Measurements from ENCODE around the gene FNDC11. TPM values are rescaled to one million over a fixed set of nuclear protein-coding genes. Genes with fewer than 3 reads are reported as not detected.

Gene FNDC11
- total RNA-seq, 6 experiments from 2014 or later = not detected

GRCh38 chr20:63539441-63540370, 14.3 kb upstream of the FNDC11 start:
- no peak overlapping the region for H3K4me3 Mint-ChIP-seq
- H3K27ac Mint-ChIP-seq = no peak overlapping the region; the same call in 1 of the 2 replicates
- H3K9me3 Mint-ChIP-seq = no peaks in the 10 kb centered on the region

DNA sequence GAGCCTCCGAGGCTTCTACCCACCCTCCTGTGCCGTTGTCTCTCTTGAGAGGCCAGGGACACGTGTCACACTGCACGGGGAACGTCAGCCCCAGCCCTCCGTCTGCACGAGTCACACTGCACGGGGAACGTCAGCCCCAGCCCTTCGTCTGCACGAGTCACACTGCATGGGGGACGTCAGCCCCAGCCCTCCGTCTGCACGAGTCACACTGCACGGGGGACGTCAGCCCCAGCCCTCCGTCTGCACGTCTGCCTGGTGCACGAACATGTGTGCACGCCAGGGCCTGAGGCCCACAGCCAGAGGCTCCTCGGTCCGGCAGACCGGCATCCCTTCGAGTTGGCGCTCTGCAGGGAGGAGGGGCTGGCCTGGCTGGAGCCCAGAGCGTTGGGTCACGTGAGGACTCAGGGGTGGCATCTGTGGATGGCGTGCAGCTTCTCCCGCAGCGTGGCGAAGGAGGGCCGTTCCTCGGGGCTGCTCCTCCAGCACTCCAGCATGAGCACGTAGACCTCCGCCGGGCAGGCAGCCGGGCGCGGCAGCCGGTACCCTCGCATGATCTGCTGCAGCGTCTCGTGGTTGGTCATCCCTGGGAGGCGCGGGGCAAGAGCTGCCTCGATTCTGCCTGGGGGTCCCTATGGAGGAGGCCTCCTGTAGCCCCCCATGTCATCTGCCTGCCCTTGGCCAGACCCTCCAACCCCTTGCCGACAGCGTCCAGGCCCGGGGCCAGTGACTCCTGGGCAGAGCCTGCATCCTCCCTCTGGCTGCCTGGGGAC, 13.4 kb upstream of the FNDC11 start:
- Mint-ChIP-seq H3K27ac (no peak overlapping the region; the same call in 1 of the 2 replicates), H3K4me3 (no peak overlapping the region), H3K36me3 (ENCODE audit: low read depth) (no peaks in the 10 kb centered on the region), H3K9me3 (no peaks in the 10 kb centered on the region), H3K4me1 (ENCODE audit: low read depth) (peaks cover 10% of the 10 kb centered on the region), H3K27me3 (ENCODE audit: insufficient read depth) (peaks cover 4% of the 10 kb centered on the region)
- TF ChIP-seq CTCF (IDR thresholded peaks at IDR 0.05) = no peak
- no peak for DNase-seq

More at GRCh38 chr20:63539441-63540370, 14.3 kb upstream of the FNDC11 start:
- H3K4me1 Mint-ChIP-seq (ENCODE audit: low read depth) = peaks cover 5% of the 10 kb centered on the region; the same call in 1 of the 2 replicates
- peaks cover 2% of the 10 kb centered on the region; the same call in 1 of the 2 replicates for H3K27me3 Mint-ChIP-seq (ENCODE audit: insufficient read depth)
- no peak for DNase-seq
- H3K36me3 Mint-ChIP-seq (ENCODE audit: low read depth) = no peaks in the 10 kb centered on the region
- TF ChIP-seq CTCF (IDR thresholded peaks at IDR 0.05) = no peak

- Mint-ChIP-seq H3K4me1 (ENCODE audit: low read depth) (peaks cover 10% of the 10 kb centered on the region), H3K9me3 (no peaks in the 10 kb centered on the region), H3K27me3 (ENCODE audit: insufficient read depth) (peaks cover 9% of the 10 kb centered on the region), H3K27ac (no peak overlapping the region), H3K36me3 (ENCODE audit: low read depth) (no peaks in the 10 kb centered on the region), H3K4me3 (no peak overlapping the region)
- DNase-seq = no peak
- no peak for TF ChIP-seq CTCF (IDR thresholded peaks at IDR 0.05)
These were observed 12.6 kb upstream of the FNDC11 start for GRCh38 chr20:63541371-63541770.

DNA sequence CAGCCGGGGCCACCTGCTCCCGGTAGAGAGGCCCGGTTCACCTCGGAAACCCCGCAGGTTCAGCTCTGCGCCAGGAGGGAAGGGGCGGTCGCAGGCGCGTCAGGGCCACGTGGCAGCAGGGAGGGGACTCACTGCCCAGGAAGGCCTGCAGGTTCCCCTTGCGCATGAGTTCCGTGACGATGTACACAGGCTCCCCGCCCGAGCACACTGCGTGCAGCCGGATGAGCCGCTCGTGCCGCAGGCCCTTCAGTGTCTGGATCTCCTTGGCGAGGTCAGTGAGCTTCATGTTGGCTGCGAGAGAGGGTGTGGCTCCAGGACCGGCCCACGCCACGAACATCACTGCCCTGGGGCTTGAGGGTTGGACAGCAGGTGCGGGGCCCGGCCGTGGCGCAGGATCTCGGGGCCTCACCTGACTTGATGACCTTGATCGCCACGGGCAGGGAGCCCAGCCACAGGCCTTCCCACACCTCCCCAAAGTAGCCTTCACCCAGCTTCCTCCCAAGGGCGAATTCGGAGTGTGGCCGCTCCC, 11.9 kb upstream of the FNDC11 start:
- Mint-ChIP-seq H3K36me3 (ENCODE audit: low read depth) (no peaks in the 10 kb centered on the region), H3K27ac (no peak overlapping the region), H3K9me3 (no peaks in the 10 kb centered on the region), H3K4me1 (ENCODE audit: low read depth) (peaks cover 10% of the 10 kb centered on the region), H3K4me3 (no peak overlapping the region), H3K27me3 (ENCODE audit: insufficient read depth) (peaks cover 12% of the 10 kb centered on the region)
- TF ChIP-seq CTCF (IDR thresholded peaks at IDR 0.05) = no peak
- no peak for DNase-seq

- Mint-ChIP-seq H3K4me1 (ENCODE audit: low read depth) (peaks cover 10% of the 10 kb centered on the region), H3K27ac (no peak overlapping the region), H3K9me3 (no peaks in the 10 kb centered on the region), H3K27me3 (ENCODE audit: insufficient read depth) (peaks cover 12% of the 10 kb centered on the region), H3K36me3 (ENCODE audit: low read depth) (no peaks in the 10 kb centered on the region), H3K4me3 (no peak overlapping the region)
- no peak for TF ChIP-seq CTCF (IDR thresholded peaks at IDR 0.05)
- DNase-seq = no peak
These were observed 11.3 kb upstream of the FNDC11 start for GRCh38 chr20:63542696-63543095.

All from HFFc6 (cell line).